NCI-H128 (cell line): ENCODE data around the gene MGAT1.
A peak's percentile ranks its signal among the peaks of the same experiment; 100 is the strongest.

Experiments used
- DNase-seq: peaks from one replicate; lab custom pipeline; 2025; ENCODE audit not compliant: unreplicated experiment; lab: John Stamatoyannopoulos, UW

The MGAT1 gene

GRCh38 chr5:180824630-180825476 is 22.2 kb upstream of the MGAT1 start:
- DNase-seq = no peak

DNA sequence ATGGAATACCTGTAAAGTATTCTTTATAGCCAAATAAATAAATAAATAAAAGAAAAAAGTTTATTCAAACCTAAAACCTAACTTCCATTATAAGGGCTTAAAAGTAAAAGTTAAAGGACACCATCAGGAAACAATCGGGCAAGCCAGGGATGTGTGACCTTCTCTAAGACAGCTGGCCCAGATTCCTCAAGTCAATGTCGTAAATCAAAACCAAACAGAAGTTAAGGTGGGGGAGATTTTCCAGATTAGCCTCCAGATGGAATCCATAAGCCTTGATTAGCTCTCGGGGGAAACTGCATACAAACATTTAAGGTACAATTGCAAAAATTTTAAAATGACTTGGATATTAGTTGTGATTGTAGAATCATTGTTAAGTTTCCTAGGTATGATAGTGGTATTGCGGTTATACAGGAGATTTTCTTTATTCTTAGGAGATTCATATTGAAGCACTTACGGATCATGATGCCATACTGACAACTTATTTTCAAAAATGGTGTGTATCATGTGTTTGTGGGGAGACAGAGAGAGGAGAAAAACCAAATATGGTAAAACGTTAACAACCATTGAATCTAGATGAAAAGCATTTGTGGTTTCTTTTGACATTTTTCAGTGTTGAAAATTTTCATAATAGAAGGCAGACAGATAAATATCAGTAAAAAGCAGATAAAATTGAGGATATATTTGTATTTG is 21.5 kb upstream of the MGAT1 start:
- no peak for DNase-seq

GRCh38 chr5:180823346-180823745 is 20.7 kb upstream of the MGAT1 start:
- no peak for DNase-seq

GRCh38 chr5:180821538-180821937 is 18.9 kb upstream of the MGAT1 start:
- no peak for DNase-seq

DNA sequence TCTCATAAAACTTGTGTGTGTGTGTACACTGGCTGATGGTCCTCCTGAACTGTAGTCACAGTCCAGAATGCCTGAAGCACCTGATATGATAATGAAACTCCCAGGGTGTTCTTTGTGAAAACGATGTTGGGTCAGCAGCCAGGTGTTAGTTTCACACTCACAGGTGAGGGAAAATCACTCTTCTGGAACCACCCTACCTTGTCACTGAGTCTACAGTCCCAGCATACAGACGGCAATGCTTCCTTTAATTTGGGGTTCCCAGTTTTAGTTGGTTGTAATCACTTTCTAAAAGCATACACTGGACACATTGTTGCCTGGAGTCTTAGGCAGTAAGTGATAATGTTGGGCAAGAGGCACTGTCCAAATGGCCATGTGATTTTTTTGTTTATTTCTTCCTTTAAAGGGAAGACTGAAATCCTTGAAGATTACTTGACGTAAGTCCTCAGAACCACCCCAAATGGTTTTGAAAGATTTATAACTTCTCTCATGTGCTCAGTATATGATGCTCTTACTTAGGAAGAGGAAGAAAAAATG is 18.2 kb upstream of the MGAT1 start:
- no peak for DNase-seq

DNA sequence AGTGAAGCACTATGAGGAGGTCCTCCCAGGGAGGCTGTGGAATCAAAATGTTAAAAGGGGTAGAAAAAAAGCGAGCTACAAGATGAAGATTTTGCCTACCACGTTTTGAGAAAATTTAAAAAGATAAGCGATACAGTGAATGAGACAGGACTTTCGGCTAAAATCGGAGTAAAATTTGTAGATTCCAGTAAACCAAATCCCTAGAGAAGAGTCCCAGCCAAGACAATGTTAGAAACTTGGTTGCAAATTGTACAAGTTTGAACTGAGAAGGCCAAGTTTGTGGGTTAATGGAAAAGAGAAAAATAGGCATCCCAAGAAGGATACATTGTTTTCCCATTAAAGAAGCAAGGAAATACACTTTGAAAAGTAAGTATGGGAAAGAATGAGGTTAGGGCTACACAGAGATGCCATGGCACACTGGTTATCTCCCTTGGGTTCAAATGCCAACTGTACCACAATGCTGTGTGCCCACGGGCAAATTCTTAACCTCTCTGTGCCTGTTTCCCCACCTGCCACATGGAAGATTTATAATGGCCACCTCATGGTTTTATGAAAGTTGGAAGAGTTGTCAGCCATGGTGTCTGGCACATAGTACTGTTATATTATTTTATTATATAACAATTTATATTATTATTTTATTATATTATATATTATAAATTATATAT is 16.2 kb upstream of the MGAT1 start:
- DNase-seq = no peak

DNA sequence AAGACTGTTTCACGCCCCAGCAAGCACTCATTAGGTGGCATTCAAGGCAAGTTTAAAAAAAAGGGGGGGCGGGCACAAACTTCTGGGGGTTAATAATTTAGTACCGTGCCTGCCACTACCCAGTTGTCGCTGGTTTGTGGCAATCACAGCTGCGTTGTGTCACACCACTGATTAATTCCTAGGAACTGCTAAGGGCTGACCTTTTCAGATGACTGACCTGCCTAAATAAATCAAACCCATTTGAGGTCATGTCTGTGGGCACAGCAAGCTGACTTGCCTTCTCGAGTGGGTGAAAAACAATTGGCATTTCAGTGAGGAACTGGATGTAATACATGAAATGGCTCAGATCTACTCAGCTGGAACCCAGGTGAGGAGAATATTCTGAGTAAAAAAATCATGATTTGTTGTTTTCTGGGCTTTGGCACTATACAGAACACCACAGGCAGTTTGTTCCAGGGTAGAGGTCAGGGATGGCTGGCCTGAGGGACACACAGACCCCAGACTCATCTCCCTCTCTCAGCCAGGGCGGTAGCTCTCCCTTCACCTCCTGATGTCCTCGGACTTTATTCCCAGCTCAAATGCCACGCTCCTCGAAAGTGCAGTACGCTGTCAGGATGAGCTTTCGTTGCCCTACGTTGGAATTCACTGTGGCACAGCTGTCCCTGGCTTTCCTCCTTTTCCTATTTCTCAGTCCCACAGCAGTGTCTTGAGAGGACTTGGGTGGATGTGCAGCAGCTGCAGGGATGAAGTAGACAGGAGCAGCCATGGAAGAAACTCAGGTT is 15.5 kb upstream of the MGAT1 start:
- DNase-seq = no peak

GRCh38 chr5:180816608-180817534 is 14.3 kb upstream of the MGAT1 start:
- no peak for DNase-seq

GRCh38 chr5:180815293-180815917 is 12.8 kb upstream of the MGAT1 start:
- no peak for DNase-seq

DNA sequence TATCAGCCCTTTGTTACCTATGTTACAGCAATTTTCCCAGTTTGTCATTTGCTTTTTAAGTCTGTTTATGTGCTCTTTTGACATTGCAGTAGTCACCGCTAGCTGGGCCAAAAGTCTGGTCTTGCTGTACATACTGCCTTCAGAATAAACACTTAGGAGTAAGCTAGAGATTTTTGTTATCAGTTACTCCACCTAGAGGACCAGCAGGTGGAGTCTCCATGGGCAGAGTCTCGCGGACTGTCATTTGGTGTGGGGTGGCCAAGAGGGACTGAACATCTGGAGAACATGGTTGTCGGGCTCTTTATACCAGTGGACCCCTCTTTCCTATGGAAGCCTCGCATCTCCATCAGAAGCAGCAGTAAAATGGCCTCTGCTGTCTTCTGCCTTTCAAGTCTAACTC is 10.8 kb upstream of the MGAT1 start:
- DNase-seq = no peak

DNA sequence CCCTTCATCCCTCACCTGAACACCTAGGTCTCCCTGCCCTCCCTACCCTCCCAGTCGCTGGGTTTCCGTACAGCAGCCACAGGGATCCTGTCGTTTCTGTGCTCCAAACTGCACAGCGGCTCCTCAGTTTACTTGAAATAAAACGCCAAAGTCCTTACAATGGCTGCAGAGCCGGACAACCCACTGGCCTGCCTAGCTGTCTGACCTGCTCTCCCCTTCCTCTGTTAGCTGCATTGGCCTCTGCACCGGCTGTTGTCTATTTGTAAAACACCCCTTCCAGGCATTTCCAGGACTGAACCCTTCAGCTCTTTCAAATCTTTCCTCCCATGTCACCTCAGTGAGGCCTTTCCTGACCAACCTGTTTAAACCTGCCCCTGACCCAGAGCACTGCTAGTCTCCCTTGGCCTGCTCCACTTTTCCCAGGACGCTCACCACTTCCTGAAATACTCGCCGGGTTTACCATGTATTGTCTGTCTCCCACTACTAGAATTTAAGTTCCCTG is 9.1 kb upstream of the MGAT1 start:
- DNase-seq = no peak

- DNase-seq = no peak
Observed at GRCh38 chr5:180810959-180811622, 8.5 kb upstream of the MGAT1 start.

DNA sequence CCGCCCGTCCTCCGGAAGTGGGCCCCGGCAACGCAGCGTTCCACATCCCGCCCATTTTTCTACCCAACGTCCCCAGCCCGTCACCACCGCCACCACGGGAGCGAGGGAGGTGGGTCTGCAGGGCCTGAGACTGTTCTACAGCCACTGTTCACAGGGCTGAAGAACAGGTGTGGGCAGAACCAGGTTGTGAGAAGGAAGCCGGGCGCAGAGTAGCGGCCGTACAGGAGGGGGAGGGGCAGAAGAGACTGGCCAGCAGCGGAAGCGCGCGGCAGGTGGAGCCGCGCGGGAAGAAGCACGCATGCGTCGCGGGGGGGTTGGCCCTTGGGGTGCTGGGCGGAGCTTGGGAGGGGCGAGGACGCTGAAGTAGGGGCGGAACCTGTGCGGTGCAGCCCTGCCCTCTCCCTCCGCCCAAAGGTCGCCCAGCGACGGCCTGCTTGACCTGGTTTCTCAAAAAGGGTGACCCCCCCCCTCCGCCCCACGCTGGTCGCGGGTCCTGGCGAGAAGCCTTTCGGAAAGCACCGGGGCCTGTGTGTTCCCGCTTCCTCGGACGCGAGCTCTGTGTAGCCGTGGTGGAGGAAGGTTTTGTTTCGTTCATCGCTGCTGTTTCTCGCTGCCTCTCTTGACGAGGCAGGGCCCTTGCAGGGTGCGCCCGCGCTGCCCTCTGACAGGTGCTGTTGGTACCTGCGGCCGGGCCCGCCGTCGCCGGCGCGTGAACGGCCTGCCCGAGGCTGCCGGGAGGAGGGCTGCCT is 7.8 kb upstream of the MGAT1 start:
- peak; percentile 68 for DNase-seq

DNA sequence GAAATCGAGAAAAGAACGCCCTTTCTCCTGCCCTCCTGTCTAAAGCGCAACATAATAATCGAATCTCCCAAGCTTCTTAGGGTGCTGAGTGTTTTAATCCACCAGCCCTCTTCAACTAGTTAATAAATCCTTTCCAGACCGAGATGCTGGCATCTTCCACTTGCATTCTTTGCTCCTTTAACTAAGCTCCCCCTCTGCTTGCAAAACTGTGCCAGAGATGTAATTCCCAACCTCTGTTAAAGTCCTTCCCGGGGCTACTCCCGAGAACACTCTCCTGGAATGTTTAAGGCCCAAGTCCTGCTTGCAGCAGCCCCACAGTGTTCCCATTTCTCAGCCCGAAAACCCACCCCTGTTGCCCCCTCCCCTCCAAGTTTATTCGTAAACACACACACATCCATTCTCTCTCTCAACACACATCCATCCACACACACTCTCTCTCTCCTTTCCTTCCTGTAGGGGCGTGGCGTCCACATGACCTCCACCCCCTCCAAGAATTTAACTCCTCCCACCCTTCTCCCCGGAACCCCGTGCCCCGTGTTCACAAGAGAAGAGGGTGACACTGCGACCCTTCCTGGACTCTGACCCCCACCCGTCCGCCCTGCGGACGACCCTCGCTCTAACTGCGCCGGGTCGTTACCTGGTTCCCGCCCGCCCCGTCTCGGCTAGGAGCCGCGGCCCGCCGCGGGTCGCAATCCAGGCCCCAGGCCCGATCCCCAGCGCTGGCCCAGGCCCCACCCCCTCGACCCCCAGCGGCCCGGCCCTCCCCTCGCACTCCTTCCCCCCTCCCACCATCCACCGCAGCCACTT is 7.0 kb upstream of the MGAT1 start:
- DNase-seq = peak; percentile 24

GRCh38 chr5:180808461-180809000 is 5.9 kb upstream of the MGAT1 start:
- DNase-seq = no peak

- DNase-seq = no peak
Observed at GRCh38 chr5:180807654-180808414, 5.2 kb upstream of the MGAT1 start.
